Cardiac septum (tissue), 1 donor: Measurements from ENCODE around the gene FEZ2. TPM values are rescaled to one million over a fixed set of nuclear protein-coding genes. Genes with fewer than 3 reads are reported as not detected.

Experiments used
- DNase-seq: peaks from one replicate; pipeline ENCODE4 v3.0.0-alpha.2; 2020; ENCODE audit warnings: low spot score
- intact Hi-C: fragments of 100-400 bp; cut with DNase I; formaldehyde crosslinking; loops from one replicate; pipeline ENCODE4 v1.14.0; 2022
- total RNA-seq: library from RNA; stranded (reverse); fragmentation: NEBNext Ultra II Directional; extraction: Animal tissue kit (Norgen Biotek cat#: 25700); gene quantifications from one replicate; pipeline ENCODE4 v1.2.1, GENCODE V29; 2021
- donor health status: DM: no; HTN: no; CAD: no.

FEZ2 gene
- total RNA-seq, 1 donor from 2014 or later, result 50.5 TPM

- no peak for DNase-seq
- intact Hi-C loops, result loop anchor here (5.0 kb wide), 2 partner anchors 48 to 238 kb away; partner anchors contain the start of gene CRIM1
Measured at GRCh38 chr2:36594849-36595248, 3.1 kb downstream of the FEZ2 start.

DNA sequence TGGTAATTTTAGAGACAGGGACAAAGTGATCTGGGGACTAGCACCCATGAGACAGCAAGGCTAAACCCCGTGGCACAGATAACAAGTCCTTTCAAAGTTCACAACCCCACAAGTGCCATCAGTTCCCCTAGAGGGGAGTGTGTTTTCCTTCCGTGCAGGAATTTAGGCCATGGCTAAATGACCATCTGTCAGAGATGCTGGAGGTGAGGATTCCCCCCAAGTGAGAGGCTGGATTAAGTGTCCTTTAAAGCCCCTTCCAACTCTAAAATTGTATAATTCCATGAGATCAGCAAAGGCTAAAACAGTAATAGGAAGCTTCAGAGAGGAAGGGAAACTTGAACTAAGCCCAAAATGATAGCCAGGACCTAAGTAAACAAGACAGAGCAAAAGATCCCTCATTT, 8.7 kb downstream of the FEZ2 start:
- no peak for DNase-seq
- intact Hi-C loops, result no loop called here

GRCh38 chr2:36587556-36587955, 10.4 kb downstream of the FEZ2 start:
- intact Hi-C loops, result no loop called here

GRCh38 chr2:36587101-36587500, 10.9 kb downstream of the FEZ2 start:
- intact Hi-C loops, result no loop called here
- DNase-seq, result no peak

More at GRCh38 chr2:36587556-36587955, 10.4 kb downstream of the FEZ2 start:
- DNase-seq, result no peak

GRCh38 chr2:36586672-36587071, 11.3 kb downstream of the FEZ2 start:
- DNase-seq, result no peak
- intact Hi-C loops, result no loop called here

DNA sequence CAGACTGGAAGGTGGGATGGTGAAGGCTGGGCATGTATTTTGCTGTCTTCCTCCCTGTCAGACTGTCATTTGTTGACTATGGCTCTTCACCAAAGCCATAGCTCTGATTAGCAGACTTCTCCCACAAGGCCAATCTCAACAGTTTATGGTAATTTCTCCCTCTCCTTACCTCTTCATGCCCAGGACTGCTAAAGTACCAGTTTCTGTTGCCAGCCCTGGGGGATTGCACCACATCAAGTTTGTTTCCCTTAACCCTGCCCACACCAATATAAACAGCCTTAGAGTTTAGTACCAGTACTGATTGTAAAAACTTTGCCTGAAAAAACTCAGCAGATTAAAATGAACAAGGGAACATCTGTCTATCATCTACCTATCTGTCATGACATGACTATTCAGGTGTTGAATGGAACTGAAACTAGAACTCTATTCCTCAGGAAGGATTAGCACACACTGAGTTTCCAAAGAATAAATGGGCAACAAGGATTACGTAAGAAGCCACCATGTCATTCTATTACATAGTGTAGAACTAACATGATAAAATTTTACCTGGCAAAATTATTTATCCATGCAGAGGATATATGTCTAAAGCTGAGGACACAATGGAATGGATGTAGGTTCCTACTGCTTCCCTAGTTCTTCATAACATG, 13.7 kb downstream of the FEZ2 start:
- no peak for DNase-seq
- intact Hi-C loops, result loop anchor here (5.0 kb wide), 1 partner anchor 42 kb away; no protein-coding TSS in a partner anchor

DNA sequence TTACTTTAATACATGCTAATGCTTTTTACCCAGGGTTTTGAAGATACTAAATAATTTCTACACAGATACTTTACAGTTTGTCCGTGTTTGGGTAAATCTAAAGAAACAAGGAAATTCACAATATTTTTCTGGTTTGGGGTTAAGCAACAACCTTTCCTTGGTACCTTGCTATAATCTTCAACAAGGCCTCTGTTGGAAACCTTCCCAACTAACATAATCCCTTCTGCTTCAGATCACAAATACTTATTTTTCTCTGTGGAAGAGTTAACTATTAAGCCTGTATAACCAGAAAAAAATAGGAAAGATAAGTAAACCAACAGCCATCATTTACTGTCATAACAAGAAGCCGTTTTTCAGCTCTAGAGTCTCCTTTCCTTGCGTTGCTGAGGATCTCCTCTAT, 15.0 kb downstream of the FEZ2 start:
- DNase-seq, result no peak
- intact Hi-C loops, result loop anchor here (5.0 kb wide), 1 partner anchor 41 kb away; no protein-coding TSS in a partner anchor

GRCh38 chr2:36582538-36582937, 15.4 kb downstream of the FEZ2 start:
- intact Hi-C loops, result loop anchor here (5.0 kb wide), 1 partner anchor 40 kb away; no protein-coding TSS in a partner anchor
- no peak for DNase-seq

DNA sequence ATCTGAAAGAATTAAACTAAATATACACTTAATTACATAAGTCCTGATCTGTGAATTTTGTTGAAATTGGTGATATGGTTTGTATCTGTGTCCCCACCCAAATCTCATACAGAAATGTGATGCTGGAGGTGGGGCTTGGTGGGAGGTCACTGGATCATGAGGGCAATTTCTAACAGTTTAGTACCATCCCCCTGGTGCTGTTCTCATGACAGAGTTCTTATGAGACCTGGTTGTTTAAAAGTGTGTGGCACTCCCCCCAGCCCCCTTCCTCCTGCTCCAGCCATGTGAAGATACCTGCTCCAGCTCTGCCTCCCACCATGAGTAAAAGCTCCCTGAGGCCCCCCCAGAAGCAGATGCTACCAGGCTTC, 18.7 kb downstream of the FEZ2 start:
- intact Hi-C loops, result no loop called here
- DNase-seq, result no peak

DNA sequence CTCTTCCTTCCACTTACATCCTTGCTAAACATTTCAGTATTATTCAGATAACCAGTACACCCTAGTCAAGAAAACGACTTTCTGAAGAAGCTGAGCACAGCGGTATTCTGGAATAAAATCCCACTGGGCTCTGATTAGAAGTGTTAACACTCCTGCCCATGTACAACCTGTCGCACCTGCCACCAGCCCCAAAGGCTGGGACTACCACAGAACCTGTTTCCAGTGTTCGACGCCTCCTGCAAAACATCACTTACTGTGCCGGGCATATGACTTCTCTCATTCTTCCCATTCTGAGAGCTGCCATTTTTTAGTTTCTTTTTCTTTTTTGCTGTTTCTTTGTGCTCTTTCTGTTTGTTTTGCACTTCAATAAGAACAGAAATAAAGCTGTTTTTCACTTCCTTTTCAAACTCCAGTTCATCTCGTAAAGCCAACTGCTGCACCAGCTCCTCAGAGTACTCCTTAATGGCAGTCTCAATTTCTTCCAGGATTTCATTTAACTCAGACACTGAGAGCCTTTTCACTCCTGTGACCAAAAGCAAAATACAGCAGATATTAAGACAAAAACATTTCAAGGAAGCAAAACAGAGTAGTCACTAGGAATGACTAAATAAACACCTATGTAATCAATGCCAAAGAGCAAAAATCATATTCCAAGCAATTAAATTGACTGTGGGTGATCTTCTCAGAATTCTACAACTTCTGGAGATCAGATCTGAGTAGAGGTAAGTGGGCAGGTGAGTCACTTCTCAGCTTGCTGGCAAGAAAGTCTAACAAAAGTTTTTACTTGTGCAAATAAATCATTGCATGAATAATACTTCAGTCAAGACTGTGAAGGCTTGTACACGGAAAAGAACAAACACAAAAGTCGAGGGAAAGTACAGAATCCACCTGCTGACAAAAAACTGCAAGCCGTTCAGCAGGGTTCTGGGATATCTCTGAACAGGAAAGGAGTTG, 19.3 kb downstream of the FEZ2 start:
- no peak for DNase-seq
- intact Hi-C loops, result no loop called here

DNA sequence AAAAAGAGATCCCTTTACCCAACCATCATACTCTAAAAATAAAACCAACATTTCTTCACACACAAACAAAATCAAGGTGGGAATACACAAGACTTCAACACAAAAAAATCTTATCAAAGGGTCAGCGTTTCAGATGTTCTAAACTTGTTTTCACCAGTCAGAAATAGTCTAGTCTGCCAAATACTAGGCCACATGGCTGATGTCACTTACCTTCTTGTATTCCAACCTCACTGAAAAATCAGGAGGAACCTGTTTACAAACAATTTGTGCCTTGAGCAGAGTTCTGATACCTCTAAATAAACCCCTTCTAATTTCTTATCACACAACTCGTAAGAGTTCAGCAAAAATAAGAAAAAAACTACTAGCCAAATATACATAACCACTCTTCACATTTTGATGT, 20.1 kb downstream of the FEZ2 start:
- intact Hi-C loops, result no loop called here
- no peak for DNase-seq

GRCh38 chr2:36574560-36574959, 23.4 kb downstream of the FEZ2 start:
- intact Hi-C loops, result no loop called here
- no peak for DNase-seq

GRCh38 chr2:36573165-36573564, 24.8 kb downstream of the FEZ2 start:
- intact Hi-C loops, result no loop called here
- no peak for DNase-seq

- intact Hi-C loops, result no loop called here
- DNase-seq, result no peak
Measured at GRCh38 chr2:36572719-36573059, 25.3 kb downstream of the FEZ2 start.

- no peak for DNase-seq
- intact Hi-C loops, result no loop called here
Measured at GRCh38 chr2:36572054-36572718, 25.8 kb downstream of the FEZ2 start.

DNA sequence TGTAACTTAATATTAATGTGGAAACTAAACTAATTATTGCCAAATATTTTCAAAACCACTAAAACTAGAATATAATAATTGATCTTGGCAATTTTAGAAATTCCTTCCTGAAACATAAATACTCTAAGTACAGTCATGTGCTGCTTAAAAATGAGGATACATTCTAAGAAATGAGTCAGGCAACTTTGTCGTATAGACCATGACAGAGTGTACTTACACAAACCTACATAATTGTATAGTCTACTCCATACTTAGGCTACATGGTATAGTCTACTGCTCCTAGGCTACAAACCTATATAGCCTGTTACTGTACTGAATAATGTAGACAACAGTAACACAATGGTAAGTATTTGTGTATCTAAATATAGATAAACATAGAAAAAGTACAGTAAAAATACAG, 27.6 kb downstream of the FEZ2 start:
- DNase-seq, result no peak
- intact Hi-C loops, result no loop called here

DNA sequence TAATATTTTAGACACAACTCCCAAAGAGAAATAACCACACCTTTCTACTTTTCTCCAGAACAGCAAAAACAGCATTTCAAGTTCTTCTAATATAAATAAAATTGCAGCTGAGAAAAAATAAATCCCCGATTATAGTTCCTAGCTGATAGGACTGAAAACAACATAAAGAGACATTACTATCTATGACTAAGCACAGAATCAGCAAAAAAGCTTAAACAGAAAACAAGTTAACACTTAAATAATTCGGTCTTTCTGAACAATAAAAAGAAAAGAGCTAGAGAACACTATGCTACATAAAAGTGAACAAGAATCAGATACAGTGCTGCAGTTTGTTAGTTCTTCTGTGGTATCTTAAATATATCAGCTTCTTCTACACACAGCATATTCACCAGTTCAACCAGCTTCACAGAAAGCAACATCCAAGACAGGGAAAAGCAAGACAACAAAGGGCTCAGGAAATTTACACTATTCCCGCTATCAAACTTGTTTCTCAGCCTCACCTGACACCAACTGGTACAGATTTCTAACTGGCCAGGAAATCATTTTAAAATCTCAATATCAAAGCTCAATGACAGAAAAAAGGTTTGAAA, 28.6 kb downstream of the FEZ2 start:
- intact Hi-C loops, result no loop called here
- DNase-seq, result no peak

DNA sequence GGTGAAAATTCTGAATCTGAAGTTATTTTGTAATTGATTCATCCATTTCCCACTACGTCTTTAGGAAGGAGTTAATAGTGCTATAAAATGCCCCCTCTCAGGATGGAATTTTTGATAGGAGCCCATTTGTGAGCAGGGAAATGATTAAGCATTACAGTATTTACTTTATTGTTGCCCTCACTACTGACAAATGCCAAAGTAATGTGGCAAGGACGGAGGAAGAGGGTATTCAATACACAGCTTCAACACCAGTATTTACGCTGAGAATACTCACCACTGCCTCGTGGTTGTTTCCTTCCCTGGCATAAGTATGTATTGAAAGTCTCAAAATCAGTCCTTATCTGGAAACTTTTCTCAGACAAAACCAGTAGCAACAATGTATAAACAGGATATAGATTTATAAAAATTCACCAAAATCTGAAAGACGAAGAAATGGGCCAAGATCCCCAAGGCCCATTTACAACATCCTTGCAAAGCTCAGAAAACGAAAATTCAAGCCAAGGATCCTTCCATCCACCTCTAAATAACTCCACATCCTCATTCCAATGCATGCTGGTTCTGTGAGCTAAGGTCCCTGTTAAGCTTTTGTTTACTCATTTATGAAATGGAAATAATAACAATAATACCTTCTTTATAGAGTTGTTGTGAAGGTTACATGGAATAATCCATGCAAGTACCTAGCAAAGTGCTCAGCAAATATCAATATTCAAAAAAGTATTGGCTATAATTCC, 29.3 kb downstream of the FEZ2 start:
- no peak for DNase-seq
- intact Hi-C loops, result no loop called here

- intact Hi-C loops, result no loop called here
- DNase-seq, result no peak
Measured at GRCh38 chr2:36567711-36568408, 30.1 kb downstream of the FEZ2 start.
